ENCODE results near the gene EFS. TPM values are rescaled to one million over a fixed set of nuclear protein-coding genes. Genes with fewer than 3 reads are reported as not detected.
A peak's percentile ranks its signal among the peaks of the same experiment; 100 is the strongest.

Gene EFS
- total and polyA plus RNA-seq, 2 donors (not counting 1 experiment from before 2014, with no cell fraction given) = not detected

- CTCF ChIA-PET = interaction anchor here (0.9 to 1.5 kb wide), 4 partner anchors 15 to 233 kb away, joined by 3 to 4 read pairs (median 4); no protein-coding TSS in a partner anchor
- no peak for DNase-seq
Measured at GRCh38 chr14:23310546-23310945, 54.4 kb downstream of the EFS start.

DNA sequence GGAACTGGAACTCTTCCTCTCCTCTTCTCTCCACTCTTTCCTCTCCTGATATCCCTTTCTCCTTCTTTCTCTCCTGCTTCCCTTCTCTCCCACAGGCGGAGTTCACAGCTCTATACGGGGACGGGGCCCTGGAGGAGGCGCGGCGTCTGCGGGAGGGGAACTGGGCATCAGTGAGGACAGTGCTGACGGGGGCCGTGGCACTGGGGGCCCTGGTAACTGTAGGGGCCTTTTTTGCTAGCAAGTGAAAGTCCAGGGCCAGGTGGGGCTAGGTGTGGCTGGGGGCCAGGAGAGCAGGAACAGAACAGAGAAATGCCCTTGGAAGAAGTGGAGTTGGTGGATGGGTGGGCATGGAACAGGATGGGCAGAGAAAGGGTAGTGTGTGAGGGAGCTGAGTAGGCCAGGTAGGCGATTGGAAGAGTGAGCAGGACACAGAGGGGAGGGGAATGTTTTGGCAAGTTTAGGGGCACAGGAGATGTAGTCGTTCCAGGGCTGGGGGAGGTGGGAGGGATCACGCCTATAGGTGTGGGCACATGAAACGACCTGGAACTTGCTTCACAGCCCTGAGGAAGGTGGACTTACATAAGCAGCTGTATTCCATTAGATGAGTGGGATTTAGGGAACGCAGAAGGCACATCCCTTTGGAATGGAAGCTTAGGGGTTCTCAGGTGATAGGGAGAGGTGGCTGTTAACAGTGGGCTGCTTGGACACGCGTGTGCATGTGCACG lies 56.1 kb downstream of the EFS start:
- Histone ChIP-seq H3K36me3 (replicated peaks in 1 of 2; ENCODE audit: control extremely low read depth in 1 of 2, control insufficient read depth in 1 of 2, extremely low read depth in 1 of 2, insufficient read depth in 2 of 2, low read length in 1 of 2) (no peaks in the 10 kb centered on the region), H4K20me1 (ENCODE audit: control insufficient read depth, insufficient read depth, low read length, poor library complexity, severe bottlenecking) (no peaks in the 10 kb centered on the region), H3K27ac (ENCODE audit: low read length in 2 of 2) (no peak overlapping the region), H3K4me2 (replicated peaks; ENCODE audit: low read depth, low read length, poor library complexity, severe bottlenecking) (no peak overlapping the region), H3K27me3 (replicated peaks in 1 of 4; ENCODE audit: control extremely low read depth in 1 of 4, control insufficient read depth in 3 of 4, insufficient read depth in 4 of 4, low read length in 3 of 4) (no peaks in the 10 kb centered on the region), H3K9ac (ENCODE audit: low read length) (no peak overlapping the region), H3K4me3 (ENCODE audit: control extremely low read depth in 1 of 5, extremely low read depth in 1 of 5, insufficient read depth in 1 of 5, low read depth in 2 of 5, low read length in 4 of 5) (no peak overlapping the region), H2AFZ (ENCODE audit: insufficient read depth, low read depth, low read length, poor library complexity, severe bottlenecking) (no peak overlapping the region), H3K4me1 (ENCODE audit: control insufficient read depth in 2 of 2, insufficient read depth in 2 of 2, low read length in 2 of 2) (peaks cover 10 to 24% of the 10 kb centered on the region in 2 donors), H3K9me3 (ENCODE audit: control extremely low read depth in 1 of 3, control insufficient read depth in 2 of 3, insufficient read depth in 1 of 3, low read length in 2 of 3) (peaks cover 0 to 3% (median 0%) of the 10 kb centered on the region in 3 donors), H3K79me2 (ENCODE audit: control insufficient read depth, insufficient read depth, low read length) (no peaks in the 10 kb centered on the region)
- POLR2A ChIA-PET = no interaction called here
- no peaks in the 10 kb centered on the region for H3K9me3 Mint-ChIP-seq (ENCODE audit: insufficient read depth)
- H3K27ac Mint-ChIP-seq = peak overlapping the region; percentile 26
- ATAC-seq (ENCODE audit: low read depth) (no peak), DNase-seq (no peak)
- no peaks in the 10 kb centered on the region for H3K27me3 Mint-ChIP-seq
- CTCF ChIA-PET = interaction anchor here (3.2 kb wide), 1 partner anchor 12 kb away, joined by 27 read pairs; the partner anchor contains the start of gene PABPN1
- H3K4me1 Mint-ChIP-seq = peaks cover 26% of the 10 kb centered on the region
- intact Hi-C loops (cut with micrococcal nuclease) = loop anchor here (10.0 kb wide), 1 partner anchor 304 kb away; no protein-coding TSS in a partner anchor
- 95% methylated on average over 13 of the region's 17 CpGs for WGBS (ENCODE audit: insufficient coverage)
- H3K4me3 Mint-ChIP-seq = no peak overlapping the region
- TF ChIP-seq, protein P1, sequence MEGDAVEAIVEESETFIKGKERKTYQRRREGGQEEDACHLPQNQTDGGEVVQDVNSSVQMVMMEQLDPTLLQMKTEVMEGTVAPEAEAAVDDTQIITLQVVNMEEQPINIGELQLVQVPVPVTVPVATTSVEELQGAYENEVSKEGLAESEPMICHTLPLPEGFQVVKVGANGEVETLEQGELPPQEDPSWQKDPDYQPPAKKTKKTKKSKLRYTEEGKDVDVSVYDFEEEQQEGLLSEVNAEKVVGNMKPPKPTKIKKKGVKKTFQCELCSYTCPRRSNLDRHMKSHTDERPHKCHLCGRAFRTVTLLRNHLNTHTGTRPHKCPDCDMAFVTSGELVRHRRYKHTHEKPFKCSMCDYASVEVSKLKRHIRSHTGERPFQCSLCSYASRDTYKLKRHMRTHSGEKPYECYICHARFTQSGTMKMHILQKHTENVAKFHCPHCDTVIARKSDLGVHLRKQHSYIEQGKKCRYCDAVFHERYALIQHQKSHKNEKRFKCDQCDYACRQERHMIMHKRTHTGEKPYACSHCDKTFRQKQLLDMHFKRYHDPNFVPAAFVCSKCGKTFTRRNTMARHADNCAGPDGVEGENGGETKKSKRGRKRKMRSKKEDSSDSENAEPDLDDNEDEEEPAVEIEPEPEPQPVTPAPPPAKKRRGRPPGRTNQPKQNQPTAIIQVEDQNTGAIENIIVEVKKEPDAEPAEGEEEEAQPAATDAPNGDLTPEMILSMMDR (IDR thresholded peaks at IDR 0.05) = no peak
- TF ChIP-seq EZH2 (IDR thresholded peaks at IDR 0.05; ENCODE audit: borderline replicate concordance, insufficient read depth, low read depth, low read length, poor library complexity, severe bottlenecking) = no peak

More at GRCh38 chr14:23310546-23310945, 54.4 kb downstream of the EFS start:
- Mint-ChIP-seq H3K4me3 (no peak overlapping the region), H3K27ac (no peak overlapping the region), H3K9me3 (ENCODE audit: insufficient read depth) (no peaks in the 10 kb centered on the region), H3K4me1 (peaks cover 23% of the 10 kb centered on the region), H3K27me3 (no peaks in the 10 kb centered on the region)
- POLR2A ChIA-PET = no interaction called here
- Histone ChIP-seq H3K9ac (ENCODE audit: low read length) (no peak overlapping the region), H2AFZ (ENCODE audit: insufficient read depth, low read depth, low read length, poor library complexity, severe bottlenecking) (no peak overlapping the region), H3K4me2 (replicated peaks; ENCODE audit: low read depth, low read length, poor library complexity, severe bottlenecking) (no peak overlapping the region), H3K27me3 (replicated peaks in 1 of 4; ENCODE audit: control extremely low read depth in 1 of 4, control insufficient read depth in 3 of 4, insufficient read depth in 4 of 4, low read length in 3 of 4) (no peaks in the 10 kb centered on the region), H4K20me1 (ENCODE audit: control insufficient read depth, insufficient read depth, low read length, poor library complexity, severe bottlenecking) (no peaks in the 10 kb centered on the region), H3K27ac (ENCODE audit: low read length in 2 of 2) (no peak overlapping the region), H3K4me3 (ENCODE audit: control extremely low read depth in 1 of 5, extremely low read depth in 1 of 5, insufficient read depth in 1 of 5, low read depth in 2 of 5, low read length in 4 of 5) (no peak overlapping the region), H3K79me2 (ENCODE audit: control insufficient read depth, insufficient read depth, low read length) (no peaks in the 10 kb centered on the region), H3K4me1 (ENCODE audit: control insufficient read depth in 2 of 2, insufficient read depth in 2 of 2, low read length in 2 of 2) (peaks cover 10 to 24% of the 10 kb centered on the region in 2 donors), H3K36me3 (replicated peaks in 1 of 2; ENCODE audit: control extremely low read depth in 1 of 2, control insufficient read depth in 1 of 2, extremely low read depth in 1 of 2, insufficient read depth in 2 of 2, low read length in 1 of 2) (no peaks in the 10 kb centered on the region), H3K9me3 (ENCODE audit: control extremely low read depth in 1 of 3, control insufficient read depth in 2 of 3, insufficient read depth in 1 of 3, low read length in 2 of 3) (peaks cover 0 to 3% (median 0%) of the 10 kb centered on the region in 3 donors)
- no peak for ATAC-seq (ENCODE audit: low read depth)
- no CpG with 5 or more reads among the region's 1 CpG for WGBS (ENCODE audit: insufficient coverage)
- no peak for TF ChIP-seq EZH2 (IDR thresholded peaks at IDR 0.05; ENCODE audit: borderline replicate concordance, insufficient read depth, low read depth, low read length, poor library complexity, severe bottlenecking)
- TF ChIP-seq, protein P1 (IDR thresholded peaks at IDR 0.05) = no peak
- intact Hi-C loops (cut with micrococcal nuclease) = no loop called here

Data from B cell (primary cell).